ENCODE measurements around the gene ACOT7. TPM values are rescaled to one million over a fixed set of nuclear protein-coding genes. Genes with fewer than 3 reads are reported as not detected.

ACOT7 gene
- total RNA-seq, 1 donor from 2014 or later = 40.0 TPM

DNA sequence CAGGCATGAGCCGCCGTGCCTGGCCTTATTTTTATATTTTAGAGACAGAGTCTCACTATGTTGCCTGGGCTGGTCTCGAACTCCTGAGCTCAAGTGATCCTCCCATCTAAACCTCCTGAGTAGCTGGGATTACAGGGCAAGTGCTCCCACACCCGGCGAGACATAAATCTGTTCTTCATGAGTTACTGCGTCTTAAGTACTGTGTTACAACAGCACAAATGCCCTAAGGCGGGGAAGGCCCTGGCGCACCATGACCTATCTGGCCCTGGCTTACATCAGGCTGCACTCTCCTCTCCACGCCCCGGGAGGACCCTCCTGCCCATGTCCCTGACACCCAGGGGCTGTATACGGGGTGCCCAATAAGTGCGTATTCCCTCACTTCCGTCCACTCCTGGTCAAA, 136.9 kb downstream of the ACOT7 start:
- DNase-seq (ENCODE audit: extremely low spot score, unreplicated experiment) = no peak
- Mint-ChIP-seq H3K27ac (no peak overlapping the region), H3K4me3 (no peak overlapping the region), H3K4me1 (ENCODE audit: unreplicated experiment) (no peaks in the 10 kb centered on the region), H3K36me3 (no peaks in the 10 kb centered on the region), H3K27me3 (peaks cover 39% of the 10 kb centered on the region), H3K9me3 (no peaks in the 10 kb centered on the region)
- TF ChIP-seq, protein P1, sequence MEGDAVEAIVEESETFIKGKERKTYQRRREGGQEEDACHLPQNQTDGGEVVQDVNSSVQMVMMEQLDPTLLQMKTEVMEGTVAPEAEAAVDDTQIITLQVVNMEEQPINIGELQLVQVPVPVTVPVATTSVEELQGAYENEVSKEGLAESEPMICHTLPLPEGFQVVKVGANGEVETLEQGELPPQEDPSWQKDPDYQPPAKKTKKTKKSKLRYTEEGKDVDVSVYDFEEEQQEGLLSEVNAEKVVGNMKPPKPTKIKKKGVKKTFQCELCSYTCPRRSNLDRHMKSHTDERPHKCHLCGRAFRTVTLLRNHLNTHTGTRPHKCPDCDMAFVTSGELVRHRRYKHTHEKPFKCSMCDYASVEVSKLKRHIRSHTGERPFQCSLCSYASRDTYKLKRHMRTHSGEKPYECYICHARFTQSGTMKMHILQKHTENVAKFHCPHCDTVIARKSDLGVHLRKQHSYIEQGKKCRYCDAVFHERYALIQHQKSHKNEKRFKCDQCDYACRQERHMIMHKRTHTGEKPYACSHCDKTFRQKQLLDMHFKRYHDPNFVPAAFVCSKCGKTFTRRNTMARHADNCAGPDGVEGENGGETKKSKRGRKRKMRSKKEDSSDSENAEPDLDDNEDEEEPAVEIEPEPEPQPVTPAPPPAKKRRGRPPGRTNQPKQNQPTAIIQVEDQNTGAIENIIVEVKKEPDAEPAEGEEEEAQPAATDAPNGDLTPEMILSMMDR (conservative IDR thresholded peaks at IDR 0.05) = no peak

DNA sequence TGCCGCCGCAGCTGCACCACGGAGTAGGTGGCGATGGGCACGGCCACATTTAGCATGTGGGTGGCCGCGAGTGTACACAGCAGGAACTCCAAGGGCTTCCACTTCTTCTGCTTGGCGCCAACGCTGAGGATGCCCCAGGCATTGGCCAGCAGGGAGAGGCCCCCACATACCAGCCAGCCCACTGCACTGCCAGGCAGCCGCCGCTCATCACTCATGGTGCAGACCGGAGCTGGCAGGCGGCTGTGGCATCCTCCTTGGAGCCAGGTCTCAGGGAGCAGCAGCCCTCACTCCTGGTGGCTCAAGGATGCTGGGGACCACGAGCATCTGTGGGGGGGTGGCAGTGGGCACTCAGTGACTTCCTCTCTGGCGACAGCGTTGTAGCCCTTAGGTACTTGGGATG, 138.9 kb downstream of the ACOT7 start:
- peaks cover 55% of the 10 kb centered on the region for H3K27me3 Mint-ChIP-seq
- H3K9me3 Mint-ChIP-seq = no peaks in the 10 kb centered on the region
- TF ChIP-seq, protein P1 (conservative IDR thresholded peaks at IDR 0.05) = no peak
- no peaks in the 10 kb centered on the region for H3K4me1 Mint-ChIP-seq (ENCODE audit: unreplicated experiment)
- no peak overlapping the region for H3K27ac Mint-ChIP-seq
- no peak overlapping the region for H3K4me3 Mint-ChIP-seq
- no peaks in the 10 kb centered on the region for H3K36me3 Mint-ChIP-seq
- DNase-seq (ENCODE audit: extremely low spot score, unreplicated experiment) = no peak

DNA sequence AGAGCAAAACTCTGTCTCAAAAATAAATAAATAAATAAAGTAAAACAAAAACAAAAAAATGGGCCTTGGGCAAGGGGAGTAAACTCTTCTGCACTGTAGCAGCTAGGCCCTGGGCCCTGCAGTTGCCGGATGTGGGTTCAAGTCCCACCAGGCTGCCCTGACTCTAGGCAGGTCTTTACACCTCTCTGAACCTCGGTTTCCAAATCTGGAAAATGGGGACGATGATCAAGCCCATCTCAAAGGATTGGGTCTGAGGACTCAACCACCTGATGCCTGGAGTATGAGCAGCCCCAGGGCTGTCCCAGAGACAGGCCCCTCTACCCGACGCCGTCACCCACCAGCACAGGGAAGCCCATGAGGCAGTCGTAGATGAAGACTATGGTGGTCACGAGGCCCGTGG, 140.2 kb downstream of the ACOT7 start:
- H3K27ac Mint-ChIP-seq = no peak overlapping the region
- no peak overlapping the region for H3K4me3 Mint-ChIP-seq
- no peaks in the 10 kb centered on the region for H3K9me3 Mint-ChIP-seq
- peaks cover 51% of the 10 kb centered on the region for H3K27me3 Mint-ChIP-seq
- TF ChIP-seq, protein P1 (conservative IDR thresholded peaks at IDR 0.05) = no peak
- no peaks in the 10 kb centered on the region for H3K36me3 Mint-ChIP-seq
- no peak for DNase-seq (ENCODE audit: extremely low spot score, unreplicated experiment)
- no peaks in the 10 kb centered on the region for H3K4me1 Mint-ChIP-seq (ENCODE audit: unreplicated experiment)

DNA sequence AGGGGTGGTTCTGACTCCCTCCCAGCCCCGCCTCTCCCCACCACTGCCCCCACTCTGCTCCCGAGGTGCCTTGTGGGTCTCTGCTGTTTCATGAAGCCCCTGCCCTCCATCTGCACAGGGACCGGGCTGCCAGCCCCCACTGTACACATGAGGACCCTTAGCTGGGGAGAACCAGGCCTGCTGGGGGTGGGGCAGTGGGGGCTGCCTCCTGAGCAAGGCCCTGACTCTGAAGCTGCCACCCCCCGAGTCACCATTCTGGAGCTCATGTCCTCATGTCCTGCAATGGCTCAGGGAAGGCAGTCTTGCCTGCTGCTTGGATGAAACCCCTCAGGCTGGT, 141.2 kb downstream of the ACOT7 start:
- no peaks in the 10 kb centered on the region for H3K36me3 Mint-ChIP-seq
- H3K9me3 Mint-ChIP-seq = no peaks in the 10 kb centered on the region
- TF ChIP-seq, protein P1 (conservative IDR thresholded peaks at IDR 0.05) = no peak
- H3K27ac Mint-ChIP-seq = no peak overlapping the region
- no peaks in the 10 kb centered on the region for H3K4me1 Mint-ChIP-seq (ENCODE audit: unreplicated experiment)
- H3K4me3 Mint-ChIP-seq = no peak overlapping the region
- no peak for DNase-seq (ENCODE audit: extremely low spot score, unreplicated experiment)
- peaks cover 56% of the 10 kb centered on the region for H3K27me3 Mint-ChIP-seq

DNA sequence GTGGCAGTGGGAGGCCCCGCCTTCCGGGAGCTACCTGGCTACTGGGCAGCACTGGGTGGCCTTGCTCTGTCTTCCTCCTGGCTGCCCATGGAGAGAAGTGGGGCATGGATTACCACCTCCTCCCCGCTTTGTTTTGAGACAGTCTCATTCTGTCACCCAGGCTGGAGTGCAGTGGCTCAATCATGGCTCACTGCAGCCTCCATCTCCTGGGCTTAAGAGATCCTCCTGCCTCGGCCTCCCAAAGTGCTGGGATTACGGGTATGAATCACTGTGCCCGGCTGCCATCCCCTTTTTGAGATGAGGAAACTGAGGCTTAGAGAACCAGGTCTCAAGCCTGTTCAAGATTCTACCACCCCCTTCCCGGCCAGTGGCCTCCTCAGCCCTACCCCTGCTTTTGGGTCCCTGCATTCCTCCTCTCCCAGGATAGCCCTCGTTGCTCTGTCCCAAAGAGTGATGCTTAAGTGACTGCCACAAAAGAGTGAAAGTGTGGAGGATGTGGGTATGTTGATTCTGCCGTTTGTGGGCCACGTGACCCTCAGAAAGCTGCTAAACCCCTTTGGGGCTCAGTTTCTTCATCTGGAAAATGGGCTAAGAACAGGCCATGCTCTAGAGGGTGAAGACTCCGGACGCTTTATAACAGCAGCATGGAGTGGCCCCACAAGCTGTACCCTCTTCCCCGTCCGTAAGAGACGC, 141.7 kb downstream of the ACOT7 start:
- DNase-seq (ENCODE audit: extremely low spot score, unreplicated experiment) = no peak
- peaks cover 3% of the 10 kb centered on the region for H3K4me1 Mint-ChIP-seq (ENCODE audit: unreplicated experiment)
- H3K9me3 Mint-ChIP-seq = no peaks in the 10 kb centered on the region
- H3K27me3 Mint-ChIP-seq = peaks cover 56% of the 10 kb centered on the region
- no peaks in the 10 kb centered on the region for H3K36me3 Mint-ChIP-seq
- no peak overlapping the region for H3K27ac Mint-ChIP-seq
- TF ChIP-seq, protein P1 (conservative IDR thresholded peaks at IDR 0.05) = no peak
- no peak overlapping the region for H3K4me3 Mint-ChIP-seq

DNA sequence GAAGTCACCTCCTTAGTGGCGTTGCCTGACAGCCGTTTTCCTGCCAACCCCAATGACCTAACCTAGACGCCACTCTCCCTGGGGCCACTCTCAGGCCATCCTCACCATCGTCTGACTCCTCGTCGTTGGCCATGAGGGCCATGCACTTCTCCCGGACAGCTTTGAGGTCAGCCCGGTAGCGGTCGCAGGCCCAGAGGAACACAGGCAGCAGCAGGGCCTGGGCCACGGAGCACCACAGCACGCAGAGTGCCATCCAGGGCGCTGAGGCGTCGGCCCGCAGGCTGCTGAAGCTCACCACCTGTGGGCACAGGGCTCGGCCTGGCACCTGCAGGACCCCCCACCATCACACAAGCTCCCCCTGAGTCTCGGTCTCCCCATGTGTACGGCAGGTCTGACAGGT, 142.3 kb downstream of the ACOT7 start:
- Mint-ChIP-seq H3K9me3 (no peaks in the 10 kb centered on the region), H3K36me3 (no peaks in the 10 kb centered on the region), H3K27ac (no peak overlapping the region), H3K4me1 (ENCODE audit: unreplicated experiment) (peaks cover 7% of the 10 kb centered on the region), H3K4me3 (no peak overlapping the region), H3K27me3 (peaks cover 61% of the 10 kb centered on the region)
- no peak for DNase-seq (ENCODE audit: extremely low spot score, unreplicated experiment)
- TF ChIP-seq, protein P1 (conservative IDR thresholded peaks at IDR 0.05) = no peak

Measured in type B pancreatic cell (in vitro differentiated cells).